Activated T-cell treated with anti-CD3 and anti-CD28 coated beads for 4 hours (primary cell): ENCODE data around the gene CHCHD3.
"Not testable (repeated sequence)": the region's sequence is repeated elsewhere in the genome, so short reads cannot be mapped to it uniquely, and the experiment has no call there.

Source experiments
- DNase-seq: peaks from one replicate; pipeline ENCODE4 v3.0.0-alpha.2; 2020

The CHCHD3 gene

DNA sequence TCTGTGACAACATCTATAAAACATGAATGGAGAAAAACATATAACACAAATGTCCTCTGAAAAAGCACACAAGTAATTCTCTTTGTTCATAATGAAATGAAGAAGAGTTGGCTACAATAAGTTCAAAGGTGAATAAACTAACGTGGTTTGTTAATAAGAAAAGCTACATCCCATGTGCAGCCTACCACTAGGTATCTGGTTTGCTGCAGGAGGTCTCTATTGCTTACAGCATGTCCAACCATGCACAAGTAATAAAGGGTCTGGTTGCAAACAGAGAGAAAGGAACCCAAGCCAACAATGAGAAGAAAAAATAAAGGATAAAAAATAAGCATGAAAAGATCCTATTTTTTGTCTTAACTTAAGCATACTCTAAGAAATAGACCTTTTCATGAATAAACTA, 139.2 kb downstream of the CHCHD3 start:
- DNase-seq = no peak

GRCh38 chr7:132941905-132942304, 140.0 kb downstream of the CHCHD3 start:
- DNase-seq = no peak

GRCh38 chr7:132941428-132941827, 140.5 kb downstream of the CHCHD3 start:
- no peak for DNase-seq

DNA sequence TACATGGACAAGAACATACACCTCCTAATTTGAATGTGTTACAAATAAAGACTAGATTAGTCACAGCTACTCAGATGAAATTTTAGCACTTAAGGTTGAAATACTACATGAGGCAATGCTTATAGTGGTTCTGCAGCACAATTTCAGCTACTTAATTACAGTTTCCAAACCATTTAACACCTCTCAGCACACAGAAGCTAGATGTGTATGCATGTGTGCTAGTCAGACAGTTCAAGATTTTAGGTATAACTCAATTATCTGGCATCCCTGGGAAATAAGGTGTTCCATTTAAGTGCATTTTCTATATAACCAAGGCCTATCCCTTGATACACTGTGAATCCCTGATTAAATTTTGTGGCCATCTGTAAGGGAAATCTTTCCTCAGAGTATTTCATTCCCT, 141.8 kb downstream of the CHCHD3 start:
- no peak for DNase-seq

DNA sequence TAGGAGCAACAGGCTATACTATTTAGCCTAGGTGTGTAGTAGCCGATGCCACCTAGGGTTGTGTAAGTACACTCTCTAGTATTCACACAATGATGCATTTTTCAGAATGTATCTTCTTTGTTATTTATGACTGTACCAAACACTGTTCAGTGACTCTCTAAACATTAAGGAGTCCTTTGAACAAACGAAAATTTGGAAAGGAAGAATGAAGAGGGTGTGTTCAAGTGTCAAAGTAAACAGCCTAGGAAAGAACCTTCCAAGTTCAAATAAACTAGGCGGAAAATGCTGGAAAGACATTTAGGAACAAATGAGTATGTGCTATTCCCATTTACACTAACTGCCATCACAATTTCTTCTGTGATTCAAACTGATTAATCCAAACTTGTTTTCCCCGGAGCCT, 142.4 kb downstream of the CHCHD3 start:
- DNase-seq = no peak

DNA sequence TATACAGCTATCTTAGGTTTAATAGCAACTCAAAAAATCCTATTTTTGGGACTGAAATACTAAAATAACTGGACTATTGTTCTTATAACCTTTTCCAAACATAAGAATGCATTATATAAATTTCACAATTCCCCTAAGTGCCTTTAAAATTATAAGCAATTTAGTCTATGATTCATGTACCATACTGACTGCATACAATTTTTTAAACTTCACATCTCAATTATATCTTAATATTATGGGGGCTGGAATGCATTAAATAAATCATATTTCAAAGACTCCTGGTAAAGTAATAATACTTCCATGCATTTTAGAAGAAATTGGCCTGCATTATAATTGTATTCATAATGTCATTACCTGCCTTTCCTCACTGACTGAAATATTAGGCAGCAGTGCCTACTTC, 144.6 kb downstream of the CHCHD3 start:
- DNase-seq = no peak

DNA sequence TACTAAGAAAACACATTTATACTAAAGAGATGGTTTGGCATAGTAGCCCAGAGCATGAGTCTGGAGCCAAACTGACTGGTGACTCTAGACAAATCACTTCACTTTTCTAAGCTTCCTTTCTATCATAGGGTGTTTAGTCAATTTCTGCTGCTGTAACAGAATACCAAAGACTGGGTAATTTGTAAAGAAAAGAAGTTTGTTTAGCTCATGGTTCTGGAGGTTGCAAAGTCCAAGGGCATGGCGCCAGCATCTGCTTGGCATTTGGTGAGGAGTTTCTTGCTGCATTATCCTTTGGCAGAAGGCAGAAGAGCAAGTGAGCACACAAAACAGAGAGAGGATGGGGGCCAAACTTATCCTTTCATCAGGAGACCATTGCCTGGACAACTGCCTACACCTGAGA, 146.3 kb downstream of the CHCHD3 start:
- no peak for DNase-seq

DNA sequence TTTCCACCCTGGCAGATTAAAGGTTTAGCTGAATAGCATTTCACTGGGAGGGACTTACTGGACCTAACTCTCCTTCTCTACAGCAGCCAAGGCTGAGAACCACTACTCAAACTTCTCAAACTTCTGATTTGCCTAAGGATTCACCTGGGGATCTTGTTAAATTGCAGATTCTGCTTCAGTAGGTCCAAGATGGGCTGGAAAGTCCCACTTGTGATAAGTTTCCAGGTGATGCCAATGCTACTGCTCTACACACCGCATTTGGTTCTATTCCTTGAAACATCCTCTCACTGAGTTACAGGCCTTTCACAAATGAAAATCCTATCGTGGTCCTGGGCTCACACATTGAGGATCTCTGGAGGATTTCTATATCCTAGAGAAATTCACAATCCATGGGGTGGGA, 147.9 kb downstream of the CHCHD3 start:
- DNase-seq = no peak

DNA sequence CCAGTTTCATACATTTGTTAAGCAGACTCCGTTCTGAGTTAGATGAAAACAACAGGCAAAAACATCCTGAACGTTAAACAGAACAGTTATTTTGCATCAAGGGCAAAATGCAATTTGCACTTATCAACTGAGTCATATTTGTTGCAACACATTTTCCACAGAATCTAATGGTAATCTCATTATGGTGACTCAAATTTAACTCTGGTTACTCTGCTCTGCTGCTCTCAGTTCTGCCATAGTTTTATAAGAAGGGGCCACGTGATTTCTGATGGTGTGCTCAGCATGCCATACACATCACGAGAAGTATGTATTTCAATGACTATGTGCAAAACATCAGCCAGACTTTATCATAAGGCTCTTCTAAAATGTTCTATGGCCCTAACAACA, 148.8 kb downstream of the CHCHD3 start:
- no peak for DNase-seq

GRCh38 chr7:132932296-132933071, 149.4 kb downstream of the CHCHD3 start:
- no peak for DNase-seq

DNA sequence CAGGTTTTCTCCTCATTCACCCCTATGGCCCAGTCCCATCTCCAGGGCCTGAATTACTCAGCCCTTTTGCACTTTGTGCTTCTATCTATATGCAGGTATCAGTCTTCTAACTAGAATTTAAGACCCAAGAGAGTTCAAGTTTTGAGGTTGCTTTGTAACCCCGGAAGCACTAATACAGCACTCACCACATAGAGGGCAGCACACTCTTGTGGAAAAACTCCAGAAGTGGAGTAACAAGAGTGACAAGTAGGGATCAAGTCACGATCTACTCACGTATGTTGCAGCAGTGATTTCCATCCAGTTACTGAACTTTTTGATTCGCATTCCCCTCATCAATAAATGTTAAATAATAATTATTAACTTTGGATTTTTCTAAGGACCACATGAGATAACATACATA, 151.0 kb downstream of the CHCHD3 start:
- no peak for DNase-seq

DNA sequence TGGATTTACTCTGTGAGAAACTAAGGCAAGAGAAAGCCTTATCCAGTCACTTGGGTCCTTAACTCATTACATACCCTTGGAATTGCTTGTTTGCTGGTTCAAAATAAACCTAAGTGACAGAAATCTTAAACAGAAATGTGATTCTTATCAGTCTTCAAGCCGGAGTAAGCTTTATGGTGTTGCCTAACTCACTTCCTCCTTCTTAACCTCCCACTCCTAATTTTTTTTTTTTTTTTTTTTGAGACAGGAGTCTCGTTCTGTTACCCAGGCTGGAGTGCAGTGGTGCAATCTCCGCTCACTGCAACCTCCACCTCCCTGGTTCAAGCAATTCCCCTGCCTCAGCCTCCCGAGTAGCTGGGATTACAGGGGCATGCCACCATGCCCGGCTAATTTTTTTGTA, 151.9 kb downstream of the CHCHD3 start:
- not testable (repeated sequence) for DNase-seq

DNA sequence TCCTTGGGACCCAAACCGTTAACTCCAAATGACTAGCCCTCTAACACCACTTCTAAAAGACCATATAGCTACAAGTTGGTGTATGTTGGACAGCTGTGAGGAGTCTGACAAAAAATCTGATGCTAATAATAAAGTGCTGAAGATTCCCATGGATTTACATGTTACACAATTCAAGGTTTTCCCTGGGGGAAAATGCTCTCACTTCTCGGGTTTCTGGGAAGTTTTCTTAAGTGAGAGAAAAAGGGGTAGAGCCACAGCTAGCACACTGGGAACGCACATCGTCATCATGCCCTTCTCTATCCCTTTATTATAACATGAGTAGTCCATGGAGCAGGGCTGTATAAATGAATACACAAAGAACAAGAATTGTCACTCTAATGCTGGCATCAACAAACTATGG, 162.1 kb downstream of the CHCHD3 start:
- no peak for DNase-seq

DNA sequence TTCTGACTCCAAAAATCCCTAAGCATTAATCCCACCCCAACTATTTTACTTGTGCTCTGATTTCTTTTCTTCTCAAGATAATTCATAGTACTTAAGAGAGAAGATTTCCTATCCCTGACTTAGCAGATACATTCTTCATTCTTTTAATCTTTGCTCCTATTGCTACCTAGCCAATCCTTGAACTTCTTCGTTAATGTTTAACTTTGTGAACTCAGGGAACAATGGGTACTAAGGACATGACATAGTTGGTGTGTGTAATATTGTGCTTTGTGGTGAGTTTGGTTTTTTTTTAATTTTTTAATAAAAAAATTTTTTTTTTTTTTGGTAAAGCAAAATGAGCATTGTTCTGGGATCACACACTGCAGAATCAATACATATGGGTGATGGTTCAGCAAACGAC, 166.2 kb downstream of the CHCHD3 start:
- no peak for DNase-seq

GRCh38 chr7:132910657-132911056, 171.2 kb downstream of the CHCHD3 start:
- DNase-seq = no peak

GRCh38 chr7:132907380-132907940, 174.4 kb downstream of the CHCHD3 start:
- no peak for DNase-seq

DNA sequence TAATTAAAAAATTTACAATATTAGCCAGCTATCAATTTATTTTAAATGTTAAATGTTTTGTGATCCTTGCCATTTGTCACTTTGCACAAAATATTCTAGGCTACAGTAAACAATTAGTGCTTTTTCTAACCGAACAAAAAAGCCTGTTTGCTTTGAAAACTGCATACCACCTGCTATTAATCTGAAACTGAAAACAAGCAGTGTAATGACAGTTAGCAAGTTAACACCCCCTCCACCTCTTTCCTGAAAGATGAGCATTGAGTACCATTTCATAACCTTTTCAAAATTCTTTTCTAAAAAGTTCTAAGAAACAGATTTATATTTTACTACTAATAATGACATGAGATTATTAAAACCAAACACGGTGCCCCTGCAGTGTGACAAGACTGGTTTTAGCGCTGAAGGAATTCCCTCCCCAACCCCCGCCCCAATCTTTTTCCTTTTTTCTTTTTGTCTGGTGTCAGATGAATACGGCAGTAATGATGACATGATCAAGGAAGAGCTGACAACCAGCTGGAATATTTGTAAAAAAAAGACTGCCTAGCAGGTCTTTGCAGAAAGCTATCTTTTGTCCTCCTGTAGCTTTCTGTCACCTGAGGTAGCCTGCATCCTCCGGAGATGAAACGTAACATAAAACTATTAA, 175.6 kb downstream of the CHCHD3 start:
- no peak for DNase-seq

GRCh38 chr7:132905136-132905535, 176.8 kb downstream of the CHCHD3 start:
- DNase-seq = not testable (repeated sequence)

GRCh38 chr7:132904209-132904608, 177.7 kb downstream of the CHCHD3 start:
- DNase-seq = no peak

- not testable (repeated sequence) for DNase-seq
Observed at GRCh38 chr7:132902294-132902693, 179.6 kb downstream of the CHCHD3 start.

GRCh38 chr7:132901241-132901640, 180.6 kb downstream of the CHCHD3 start:
- no peak for DNase-seq

- no peak for DNase-seq
Observed at GRCh38 chr7:132899833-132900232, 182.1 kb downstream of the CHCHD3 start.

DNA sequence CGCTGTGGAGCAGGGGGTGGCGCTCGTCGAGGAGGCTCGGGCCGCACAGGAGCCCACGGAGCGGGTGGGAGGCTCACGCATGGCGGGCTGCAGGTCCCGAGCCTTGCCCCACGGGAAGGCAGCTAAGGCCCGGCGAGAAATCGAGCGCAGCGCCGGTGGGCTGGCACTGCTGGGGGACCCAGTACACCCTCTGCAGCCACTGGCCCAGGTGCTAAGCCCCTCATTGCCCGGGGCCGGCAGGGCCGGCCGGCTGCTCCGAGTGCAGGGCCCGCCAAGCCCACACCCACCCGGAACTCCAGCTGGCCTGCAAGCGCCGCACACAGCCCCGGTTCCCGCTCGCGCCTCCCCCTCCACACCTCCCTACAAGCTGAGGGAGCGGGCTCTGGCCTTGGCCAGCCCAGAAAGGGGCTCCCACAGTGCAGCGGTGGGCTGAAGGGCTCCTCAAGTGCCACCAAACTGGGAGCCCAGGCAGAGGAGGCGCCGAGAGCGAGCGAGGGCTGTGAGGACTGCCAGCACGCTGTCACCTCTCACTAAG, 183.2 kb downstream of the CHCHD3 start:
- not testable (repeated sequence) for DNase-seq

DNA sequence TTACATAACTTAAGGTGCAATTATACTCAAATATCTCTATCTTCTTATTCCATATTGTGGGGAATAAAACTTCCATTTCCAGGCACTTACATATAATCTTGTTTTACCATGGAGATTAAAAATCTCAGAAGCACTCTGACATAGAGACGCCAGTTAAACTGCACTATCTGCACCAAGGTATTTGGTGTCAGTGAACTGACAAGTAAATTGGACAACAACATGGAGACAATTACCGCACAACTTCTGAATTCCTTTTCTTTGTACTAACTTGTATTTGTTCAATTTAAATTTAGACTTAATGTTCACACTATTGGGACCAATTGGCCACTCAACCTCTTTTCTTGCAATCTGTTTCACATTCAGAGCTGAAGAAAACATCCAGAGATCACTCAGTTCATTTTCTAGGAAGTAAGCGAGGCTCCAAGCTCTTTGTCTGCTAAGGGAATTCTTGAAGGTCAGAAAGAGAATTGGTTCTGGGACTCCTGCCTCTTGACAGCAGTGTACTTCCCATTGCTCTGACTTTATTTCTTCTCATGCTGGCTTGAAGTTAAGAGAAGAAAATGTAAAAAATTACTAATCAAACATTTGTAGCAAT, 184.7 kb downstream of the CHCHD3 start:
- DNase-seq = no peak
